H1 (cell line): ENCODE measurements around the gene PLCB1. TPM values are rescaled to one million over a fixed set of nuclear protein-coding genes. Genes with fewer than 3 reads are reported as not detected.

Experiments
- CTCF ChIA-PET: fragments of 300-600 bp; sonication (Branson Sonifier 250); formaldehyde crosslinking; loops from one replicate; lab custom pipeline; 2021; ENCODE audit not compliant: partially characterized antibody; lab: Charles Lee
- POLR2A ChIA-PET: fragments of 300-600 bp; sonication (Branson Sonifier 250); formaldehyde crosslinking; loops from one replicate; lab custom pipeline; 2021; ENCODE audit warnings: inconsistent platforms; ENCODE audit not compliant: partially characterized antibody; lab: Charles Lee
- DNase-seq, 2 experiments: peaks; one replicate each; pipeline versions ENCODE4 v3.0.0 to v3.0.0-alpha.2; 2010 to 2022; ENCODE audit warnings: low spot score in 2 of 2, low read depth in 1 of 2, mixed read lengths in 1 of 2
- FAIRE-seq: peaks from 2 replicates; lab custom pipeline; 2011; peaks lifted over from hg19 to GRCh38; lab: Jason Lieb, UNC
- H2AFZ ChIP-seq: 2 replicates; pipeline ENCODE4 v1.8.1; 2012; ENCODE audit warnings: low read length, inconsistent platforms
- H2AK5ac ChIP-seq: 2 replicates; pipeline ENCODE4 v1.6.1; 2013; ENCODE audit warnings: low read depth, low read length
- H2BK120ac ChIP-seq: replicated peaks from 2 replicates; pipeline ENCODE3; 2013; ENCODE audit warnings: low read depth, low read length, inconsistent platforms
- H2BK12ac ChIP-seq: 2 replicates; pipeline ENCODE4 v1.6.1; 2013; ENCODE audit warnings: low read depth, low read length
- H2BK15ac ChIP-seq: 2 replicates; pipeline ENCODE4 v1.6.1; 2013; ENCODE audit warnings: low read length
- H2BK20ac ChIP-seq: 2 replicates; pipeline ENCODE4 v1.6.1; 2013; ENCODE audit warnings: low read length
- H2BK5ac ChIP-seq: 2 replicates; pipeline ENCODE4 v1.6.1; 2013; ENCODE audit warnings: low read depth, low read length
- H3K14ac ChIP-seq: 2 replicates; pipeline ENCODE4 v1.6.1; 2013; ENCODE audit warnings: inconsistent platforms; ENCODE audit not compliant: insufficient read length
- H3K18ac ChIP-seq: 2 replicates; pipeline ENCODE4 v1.6.1; 2013; ENCODE audit warnings: low read length; ENCODE audit errors: extremely low read depth
- H3K23ac ChIP-seq: 2 replicates; pipeline ENCODE4 v1.6.1; 2013; ENCODE audit warnings: inconsistent platforms; ENCODE audit not compliant: insufficient read length
- H3K23me2 ChIP-seq: 2 replicates; pipeline ENCODE4 v1.6.1; 2013; ENCODE audit warnings: low read depth, low read length
- H3K27ac ChIP-seq: 2 replicates; pipeline ENCODE4 v1.6.1; 2011; ENCODE audit warnings: low read depth, low read length, inconsistent platforms
- H3K27me3 ChIP-seq, 4 experiments: replicated peaks in 1 of 4; 1 replicate in 1 of 4; 2 replicates in 3 of 4; pipeline versions ENCODE4 v1.6.1 to v1.8.1; 2011 to 2013; ENCODE audit warnings: low read length in 3 of 4, mild to moderate bottlenecking in 3 of 4, inconsistent platforms in 2 of 4, mixed read lengths in 2 of 4, moderate library complexity in 1 of 4; ENCODE audit not compliant: control insufficient read depth in 3 of 4, insufficient read depth in 3 of 4; ENCODE audit errors: extremely low read depth in 1 of 4
- H3K36me3 ChIP-seq, 4 experiments: 2 replicates each; pipeline versions ENCODE4 v1.6.1 to v1.8.1; 2011 to 2013; ENCODE audit warnings: mild to moderate bottlenecking in 4 of 4, low read length in 3 of 4, moderate library complexity in 2 of 4, control low read depth in 1 of 4, inconsistent platforms in 1 of 4; ENCODE audit not compliant: insufficient read depth in 4 of 4, control insufficient read depth in 2 of 4
- H3K4ac ChIP-seq: replicated peaks from 2 replicates; pipeline ENCODE3; 2013; ENCODE audit warnings: low read length, low read depth, mixed read lengths, inconsistent platforms; ENCODE audit not compliant: insufficient read length
- H3K4me1 ChIP-seq, 4 experiments: replicated peaks in 1 of 4; 1 replicate in 1 of 4; 2 replicates in 3 of 4; pipeline versions ENCODE4 v1.6.1 to v1.8.1; 2011 to 2013; ENCODE audit warnings: low read length in 3 of 4, inconsistent platforms in 2 of 4, mixed read lengths in 1 of 4; ENCODE audit not compliant: insufficient read depth in 4 of 4, control insufficient read depth in 3 of 4
- H3K4me2 ChIP-seq, 2 experiments: 2 replicates each; pipeline versions ENCODE4 v1.6.1 to v1.8.1; 2011 to 2013; ENCODE audit warnings: low read depth in 2 of 2, low read length in 2 of 2, control low read depth in 1 of 2, inconsistent platforms in 1 of 2, mild to moderate bottlenecking in 1 of 2; ENCODE audit not compliant: insufficient read depth in 1 of 2
- H3K4me3 ChIP-seq, 4 experiments: fragments of 200-600, 300-600 bp in 1 of 4; sonication (generic), shearing (Covaris generic), sonication (Bioruptor Twin) in 1 of 4; 2 replicates each; pipeline versions ENCODE4 v1.5.1 to v1.8.1; 2011 to 2016; ENCODE audit warnings: low read length in 4 of 4, low read depth in 3 of 4, control low read depth in 2 of 4, inconsistent platforms in 2 of 4, mild to moderate bottlenecking in 2 of 4, mixed read lengths in 1 of 4, moderate library complexity in 1 of 4; ENCODE audit not compliant: insufficient read depth in 2 of 4; ENCODE audit errors: extremely low read depth in 1 of 4
- H3K56ac ChIP-seq: replicated peaks from 2 replicates; pipeline ENCODE3; 2013; ENCODE audit warnings: low read depth, mild to moderate bottlenecking, mixed read lengths, low read length, inconsistent platforms; ENCODE audit not compliant: insufficient read length
- H3K79me1 ChIP-seq: 2 replicates; pipeline ENCODE4 v1.6.1; 2013; ENCODE audit warnings: low read depth, low read length, control low read depth
- H3K79me2 ChIP-seq, 2 experiments: 2 replicates each; pipeline versions ENCODE4 v1.6.1 to v1.8.1; 2012 to 2013; ENCODE audit warnings: low read length in 2 of 2, mild to moderate bottlenecking in 2 of 2, inconsistent platforms in 1 of 2; ENCODE audit not compliant: insufficient read depth in 2 of 2, control insufficient read depth in 1 of 2
- H3K9ac ChIP-seq, 4 experiments: replicated peaks in 1 of 4; 1 replicate in 1 of 4; 2 replicates in 3 of 4; pipeline versions ENCODE4 v1.6.1 to v1.8.1; 2011 to 2013; ENCODE audit warnings: low read depth in 3 of 4, low read length in 3 of 4, control low read depth in 2 of 4, mild to moderate bottlenecking in 2 of 4, moderate library complexity in 2 of 4, inconsistent platforms in 1 of 4; ENCODE audit errors: extremely low read depth in 1 of 4
- H3K9me3 ChIP-seq, 2 experiments: 2 replicates each; pipeline versions ENCODE4 v1.6.1 to v1.8.1; 2012 to 2013; ENCODE audit warnings: mild to moderate bottlenecking in 2 of 2, moderate library complexity in 2 of 2, control low read depth in 1 of 2, inconsistent platforms in 1 of 2, low read depth in 1 of 2, low read length in 1 of 2, mixed read lengths in 1 of 2; ENCODE audit not compliant: insufficient read depth in 2 of 2
- H4K20me1 ChIP-seq, 2 experiments: replicated peaks in 1 of 2; 2 replicates each; pipeline versions ENCODE3 to v1.8.1; 2011 to 2013; ENCODE audit warnings: inconsistent platforms in 2 of 2, low read length in 2 of 2, mild to moderate bottlenecking in 1 of 2; ENCODE audit not compliant: insufficient read depth in 2 of 2, control insufficient read depth in 1 of 2
- H4K5ac ChIP-seq: 2 replicates; pipeline ENCODE4 v1.6.1; 2013; ENCODE audit warnings: low read length, low read depth, mixed read lengths, inconsistent platforms; ENCODE audit not compliant: insufficient read length
- H4K8ac ChIP-seq: 2 replicates; pipeline ENCODE4 v1.8.0; 2013; ENCODE audit warnings: mild to moderate bottlenecking, moderate library complexity, low read length, inconsistent platforms; ENCODE audit not compliant: insufficient read depth; ENCODE audit errors: extremely low read depth
- H4K91ac ChIP-seq: replicated peaks from 2 replicates; pipeline ENCODE3; 2013; ENCODE audit warnings: low read length, mixed read lengths, inconsistent platforms; ENCODE audit not compliant: insufficient read length
- BACH1 ChIP-seq: IDR thresholded peaks from 2 replicates; pipeline ENCODE4 v1.6.1; 2012; ENCODE audit warnings: low read length, improper control_type of control experiment
- GTF2F1 ChIP-seq: IDR thresholded peaks from 2 replicates; pipeline ENCODE4 v1.6.1; 2012; ENCODE audit warnings: low read depth, low read length, improper control_type of control experiment, borderline replicate concordance
- WGBS, 2 experiments: shearing (Covaris generic) in 1 of 2; methylation state at CpG; one replicate each; pipeline versions ENCODE4 v1.1.6 to v1.1.7; 2013 to 2015; ENCODE audit warnings: low lambda C conversion rate in 2 of 2, mixed read lengths in 2 of 2, inconsistent platforms in 1 of 2, low coverage in 1 of 2, missing lambda C conversion rate in 1 of 2; ENCODE audit not compliant: insufficient replicate concordance in 2 of 2, insufficient coverage in 1 of 2, insufficient read length in 1 of 2; ENCODE audit errors: extremely low coverage in 1 of 2, missing lambda C conversion rate in 1 of 2; 5-methylcytosine and 5-hydroxymethylcytosine counted together
- polyA plus RNA-seq, 7 experiments: library from polyadenylated mRNA; depleted of rRNA in 3 of 7; stranded (reverse) in 5 of 7; unstranded in 2 of 7; fragments of >200 nt in 5 of 7; fragments of 200-250 nt in 2 of 7; gene quantifications; 1 replicate in 5 of 7; 2 replicates in 1 of 7; 4 replicates in 1 of 7; pipeline versions ENCODE4 v1.2.1 to v1.2.3, GENCODE V29; 2011 to 2013; ENCODE audit warnings: missing spikeins in 2 of 7, mixed read lengths in 2 of 7
- total RNA-seq: library from RNA; stranded (reverse); fragmentation: NEBNext Ultra II Directional; extraction: Animal tissue kit (Norgen Biotek cat#: 25700); gene quantifications from 2 replicates; pipeline ENCODE4 v1.2.1, GENCODE V29; 2021

Gene PLCB1
- total and polyA plus RNA-seq, 2 of the 8 experiments (the other 6 are each of a cell fraction or from before 2014, with no cell fraction given), result 2.6 to 9.1 TPM

DNA sequence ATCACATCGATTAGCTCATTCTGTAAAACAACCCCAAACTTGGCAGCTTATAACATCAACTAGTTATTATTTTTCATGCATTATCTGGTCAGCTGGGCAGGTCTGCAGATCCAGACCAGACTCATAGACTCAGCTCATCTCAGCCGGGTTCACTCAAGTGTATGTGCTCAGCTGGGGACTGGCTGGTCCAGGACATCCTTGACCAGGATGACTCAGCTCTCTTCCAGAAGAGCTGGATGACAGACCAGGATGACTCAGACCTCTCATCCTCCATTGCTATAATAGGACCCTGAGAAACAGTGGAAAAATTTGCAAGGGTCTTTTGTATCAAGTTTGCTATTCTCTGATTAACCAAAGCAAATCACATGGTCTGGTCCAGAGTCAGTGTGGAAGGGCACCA is 624.3 kb downstream of the PLCB1 start:
- H3K9me3 ChIP-seq, result no peaks in the 10 kb centered on the region
- no peak overlapping the region for H2AK5ac ChIP-seq
- H2AFZ ChIP-seq, result no peak overlapping the region
- no peaks in the 10 kb centered on the region for H3K79me1 ChIP-seq
- H3K4me2 ChIP-seq, result no peak overlapping the region
- no peaks in the 10 kb centered on the region for H3K36me3 ChIP-seq
- WGBS, 2 experiments, result 94% methylated on average over 2 of the region's 2 CpGs; no CpG with 5 or more reads in 1 of the 2 experiments
- no peak overlapping the region for H2BK5ac ChIP-seq
- H3K23me2 ChIP-seq, result no peaks in the 10 kb centered on the region
- H3K27me3 ChIP-seq, result no peaks in the 10 kb centered on the region
- no peak overlapping the region for H2BK12ac ChIP-seq
- no peak overlapping the region for H3K23ac ChIP-seq
- ChIA-PET CTCF (interaction anchor here (0.8 to 1.8 kb wide), 6 partner anchors 16 to 652 kb away, joined by 3 to 4 read pairs (median 3); no protein-coding TSS in a partner anchor), POLR2A (no interaction called here)
- no peaks in the 10 kb centered on the region for H3K79me2 ChIP-seq
- H3K14ac ChIP-seq, result no peak overlapping the region
- TF ChIP-seq GTF2F1 (no peak), BACH1 (peak; percentile 58)
- TF ChIP-seq, all 59 proteins: peak for 1
- Histone ChIP-seq H2BK15ac (no peak overlapping the region), H3K18ac (no peak overlapping the region), H2BK120ac (no peak overlapping the region), H2BK20ac (no peak overlapping the region), H3K4me1 (no peaks in the 10 kb centered on the region), H3K9ac (no peak overlapping the region), H3K4me3 (no peak overlapping the region), H4K20me1 (no peaks in the 10 kb centered on the region), H3K56ac (no peak overlapping the region), H3K27ac (no peak overlapping the region), H4K5ac (no peak overlapping the region), H4K8ac (no peak overlapping the region), H3K4ac (no peak overlapping the region), H4K91ac (no peak overlapping the region)
- no peak for DNase-seq
- FAIRE-seq, result no peak
